ENCODE measurements around the gene IGSF9. TPM values are rescaled to one million over a fixed set of nuclear protein-coding genes. Genes with fewer than 3 reads are reported as not detected.

The IGSF9 gene
- total RNA-seq, 1 donor = under 0.01 TPM

DNA sequence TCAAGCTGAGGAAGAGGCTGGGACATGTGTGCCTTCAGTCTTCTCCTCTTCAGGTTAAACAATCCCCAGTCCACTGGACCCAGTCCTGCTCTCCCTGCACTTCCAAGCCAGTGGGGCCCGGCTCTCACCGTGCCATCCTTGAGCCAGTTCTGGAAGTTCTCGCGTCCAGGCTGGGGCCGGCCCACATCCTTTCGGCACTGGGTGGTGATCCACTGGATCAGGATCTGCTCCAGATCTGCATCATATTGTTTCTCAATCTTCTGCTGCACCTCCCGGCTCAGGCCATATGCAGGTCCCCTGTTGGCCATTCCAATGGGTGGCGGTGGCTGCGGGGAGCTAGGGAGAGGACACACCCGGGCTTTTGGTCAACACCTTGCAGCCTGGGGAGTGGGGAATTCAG is 25.2 kb downstream of the IGSF9 start:
- Histone ChIP-seq H4K20me1 (ENCODE audit: insufficient read depth, low read length) (peaks cover 46% of the 10 kb centered on the region), H2AFZ (ENCODE audit: low read length) (no peak overlapping the region), H3K27ac (ENCODE audit: low read depth, low read length) (no peak overlapping the region), H3K36me3 (ENCODE audit: insufficient read depth, low read length) (peaks cover 30% of the 10 kb centered on the region), H3K4me1 (ENCODE audit: insufficient read depth, low read length) (peaks cover 59% of the 10 kb centered on the region), H3K4me2 (ENCODE audit: insufficient read depth, low read length) (no peak overlapping the region), H3K9me3 (ENCODE audit: low read depth, low read length) (no peaks in the 10 kb centered on the region), H3K27me3 (ENCODE audit: insufficient read depth, low read length) (no peaks in the 10 kb centered on the region), H3K4me3 (ENCODE audit: insufficient read depth, low read length) (no peak overlapping the region), H3K79me2 (ENCODE audit: insufficient read depth, low read length) (peaks cover 61% of the 10 kb centered on the region)
- DNase-seq (ENCODE audit: insufficient read length, low spot score, missing footprints) = peak; percentile 37
- TF ChIP-seq, protein P1, sequence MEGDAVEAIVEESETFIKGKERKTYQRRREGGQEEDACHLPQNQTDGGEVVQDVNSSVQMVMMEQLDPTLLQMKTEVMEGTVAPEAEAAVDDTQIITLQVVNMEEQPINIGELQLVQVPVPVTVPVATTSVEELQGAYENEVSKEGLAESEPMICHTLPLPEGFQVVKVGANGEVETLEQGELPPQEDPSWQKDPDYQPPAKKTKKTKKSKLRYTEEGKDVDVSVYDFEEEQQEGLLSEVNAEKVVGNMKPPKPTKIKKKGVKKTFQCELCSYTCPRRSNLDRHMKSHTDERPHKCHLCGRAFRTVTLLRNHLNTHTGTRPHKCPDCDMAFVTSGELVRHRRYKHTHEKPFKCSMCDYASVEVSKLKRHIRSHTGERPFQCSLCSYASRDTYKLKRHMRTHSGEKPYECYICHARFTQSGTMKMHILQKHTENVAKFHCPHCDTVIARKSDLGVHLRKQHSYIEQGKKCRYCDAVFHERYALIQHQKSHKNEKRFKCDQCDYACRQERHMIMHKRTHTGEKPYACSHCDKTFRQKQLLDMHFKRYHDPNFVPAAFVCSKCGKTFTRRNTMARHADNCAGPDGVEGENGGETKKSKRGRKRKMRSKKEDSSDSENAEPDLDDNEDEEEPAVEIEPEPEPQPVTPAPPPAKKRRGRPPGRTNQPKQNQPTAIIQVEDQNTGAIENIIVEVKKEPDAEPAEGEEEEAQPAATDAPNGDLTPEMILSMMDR (IDR thresholded peaks at IDR 0.05; ENCODE audit: extremely low read depth, low read depth, low read length) = no peak

DNA sequence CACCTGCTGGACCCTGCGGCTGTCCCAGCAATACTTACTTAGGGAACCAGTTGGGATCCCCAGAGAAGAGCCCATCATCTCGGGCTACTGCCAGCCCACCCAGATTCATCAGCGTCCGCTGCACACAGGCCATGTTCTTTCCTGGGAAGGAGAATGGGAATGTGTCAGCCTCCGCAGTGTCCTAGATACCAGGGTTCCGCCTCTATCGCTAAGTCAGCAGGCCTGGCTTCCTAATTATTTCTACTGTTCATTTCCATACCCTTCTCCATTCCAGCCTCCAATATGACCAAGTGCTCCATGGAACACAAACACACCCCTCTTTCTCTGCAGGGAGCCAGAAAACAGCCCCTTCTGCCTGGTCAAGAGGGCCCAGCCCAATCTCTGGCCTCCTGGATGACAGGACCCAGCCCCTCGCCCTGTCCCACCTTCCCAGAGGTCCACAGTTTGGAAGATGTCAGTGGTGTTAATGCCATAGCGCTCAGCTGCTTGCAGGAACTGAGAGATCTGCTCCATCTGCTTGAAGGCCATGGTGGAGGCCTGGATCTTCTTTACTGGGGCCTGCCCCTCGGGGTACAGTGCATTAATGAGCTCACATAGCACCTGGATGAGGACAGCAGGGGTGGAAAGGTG is 26.1 kb downstream of the IGSF9 start:
- Histone ChIP-seq H3K27me3 (ENCODE audit: insufficient read depth, low read length) (no peaks in the 10 kb centered on the region), H4K20me1 (ENCODE audit: insufficient read depth, low read length) (peaks cover 44% of the 10 kb centered on the region), H3K4me2 (ENCODE audit: insufficient read depth, low read length) (no peak overlapping the region), H3K9me3 (ENCODE audit: low read depth, low read length) (no peaks in the 10 kb centered on the region), H3K4me1 (ENCODE audit: insufficient read depth, low read length) (peaks cover 59% of the 10 kb centered on the region), H3K27ac (ENCODE audit: low read depth, low read length) (no peak overlapping the region), H3K36me3 (ENCODE audit: insufficient read depth, low read length) (peaks cover 30% of the 10 kb centered on the region), H2AFZ (ENCODE audit: low read length) (no peak overlapping the region), H3K79me2 (ENCODE audit: insufficient read depth, low read length) (peaks cover 53% of the 10 kb centered on the region), H3K4me3 (ENCODE audit: insufficient read depth, low read length) (no peak overlapping the region)
- TF ChIP-seq, protein P1 (IDR thresholded peaks at IDR 0.05; ENCODE audit: extremely low read depth, low read depth, low read length) = no peak
- DNase-seq (ENCODE audit: insufficient read length, low spot score, missing footprints) = peak; percentile 56

DNA sequence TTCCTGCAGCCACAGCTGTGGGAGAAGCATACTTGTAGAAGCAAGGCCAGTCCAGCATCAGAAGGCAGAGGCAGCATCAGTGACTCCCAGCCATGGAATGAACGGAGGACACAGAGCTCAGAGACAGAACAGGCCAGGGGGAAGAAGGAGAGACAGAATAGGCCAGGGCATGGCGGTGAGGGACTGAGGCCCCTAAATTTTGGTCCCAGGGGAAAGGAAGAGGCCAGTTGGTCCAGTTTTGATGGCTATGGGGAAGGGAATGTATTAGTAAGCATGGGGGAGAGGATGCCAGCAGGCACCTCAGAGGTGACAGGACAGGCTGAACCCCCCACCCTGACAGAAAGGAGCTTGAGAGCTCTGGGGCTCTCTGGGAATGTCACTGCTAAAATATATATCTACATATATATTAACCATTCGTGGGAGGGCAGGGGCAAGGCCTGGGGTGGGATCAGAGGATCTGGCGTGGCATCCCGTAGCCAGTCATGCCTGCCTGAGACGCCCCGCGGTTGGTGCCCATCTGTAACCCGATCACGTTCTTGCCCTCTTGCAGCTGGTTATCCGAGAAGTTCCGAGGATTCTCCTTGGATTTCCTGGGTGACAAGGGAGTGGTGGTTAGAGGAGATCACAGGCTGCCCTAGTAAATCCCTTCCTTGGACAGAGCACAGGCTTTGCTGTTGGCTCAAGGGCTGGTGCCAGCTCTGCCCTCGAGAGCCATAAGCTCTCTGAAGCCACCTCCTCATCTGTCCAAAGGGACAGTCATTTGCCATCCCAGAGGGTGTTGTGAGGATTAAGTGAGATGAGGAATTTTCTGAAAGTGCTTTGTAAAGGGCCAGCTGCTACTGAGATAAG is 26.8 kb downstream of the IGSF9 start:
- H3K36me3 ChIP-seq (ENCODE audit: insufficient read depth, low read length) = peaks cover 30% of the 10 kb centered on the region
- peak overlapping the region; percentile 29 for H3K27ac ChIP-seq (ENCODE audit: low read depth, low read length)
- TF ChIP-seq, protein P1 (IDR thresholded peaks at IDR 0.05; ENCODE audit: extremely low read depth, low read depth, low read length) = no peak

More for the DNA sequence above, 26.8 kb downstream of the IGSF9 start:
- Histone ChIP-seq H4K20me1 (ENCODE audit: insufficient read depth, low read length) (peaks cover 44% of the 10 kb centered on the region), H2AFZ (ENCODE audit: low read length) (no peak overlapping the region), H3K79me2 (ENCODE audit: insufficient read depth, low read length) (peaks cover 45% of the 10 kb centered on the region), H3K4me2 (ENCODE audit: insufficient read depth, low read length) (no peak overlapping the region), H3K4me3 (ENCODE audit: insufficient read depth, low read length) (no peak overlapping the region), H3K27me3 (ENCODE audit: insufficient read depth, low read length) (no peaks in the 10 kb centered on the region), H3K9me3 (ENCODE audit: low read depth, low read length) (no peaks in the 10 kb centered on the region), H3K4me1 (ENCODE audit: insufficient read depth, low read length) (peaks cover 52% of the 10 kb centered on the region)
- DNase-seq (ENCODE audit: insufficient read length, low spot score, missing footprints) = peak; percentile 42
